GM19463 (cell line): Measurements from ENCODE around the gene PDIA6.
"Not testable (repeated sequence)": the region's sequence is repeated elsewhere in the genome, so short reads cannot be mapped to it uniquely, and the experiment has no call there.

Source experiments
- ATAC-seq: cut with Tn5 transposase; IDR thresholded peaks from one replicate; pipeline ENCODE4 v1.9.1; 2021; ENCODE audit warnings: mild to moderate bottlenecking, moderate library complexity; ENCODE audit not compliant: unreplicated experiment

PDIA6 gene

DNA sequence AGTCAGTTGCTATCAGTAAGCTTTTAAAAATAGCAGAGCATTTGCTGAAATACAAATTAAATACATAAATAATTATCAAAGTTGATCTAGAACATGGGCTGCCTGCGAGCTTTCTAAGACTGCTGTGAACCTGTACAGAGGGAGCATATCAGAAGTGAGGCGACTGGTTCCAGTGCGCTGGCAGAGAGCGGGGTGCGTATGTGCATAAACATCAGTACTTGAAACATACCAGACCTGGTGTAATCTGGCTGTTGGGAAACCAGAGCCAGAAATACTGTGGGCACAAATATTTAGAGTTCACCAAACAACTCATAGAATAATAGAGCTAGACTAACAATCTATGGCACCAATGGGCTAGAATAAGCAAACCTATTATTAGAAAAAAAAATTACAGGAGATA is 27.3 kb downstream of the PDIA6 start:
- no peak for ATAC-seq

GRCh38 chr2:10784719-10785118 is 27.9 kb downstream of the PDIA6 start:
- ATAC-seq = no peak

DNA sequence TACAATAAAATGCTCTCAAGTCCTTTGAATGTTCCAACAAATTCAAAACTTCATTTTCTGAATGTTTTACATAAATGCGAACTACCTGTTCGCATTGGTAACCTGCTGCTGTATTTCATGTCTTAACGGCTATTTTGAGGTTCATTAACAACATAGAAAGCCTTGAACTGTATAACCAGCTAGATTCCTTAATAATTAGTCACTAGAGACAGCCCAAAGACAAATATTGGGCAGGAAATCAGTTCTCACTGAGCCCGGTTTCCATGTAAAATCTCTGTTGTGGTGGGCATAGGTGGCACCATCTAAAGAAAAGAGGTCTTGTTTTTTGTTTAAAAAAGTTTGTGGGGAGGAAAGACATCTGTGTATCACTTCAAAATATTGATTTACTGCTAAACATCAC is 29.2 kb downstream of the PDIA6 start:
- no peak for ATAC-seq

- ATAC-seq = no peak
Measured at GRCh38 chr2:10781746-10782145, 30.8 kb downstream of the PDIA6 start.

- not testable (repeated sequence) for ATAC-seq
Measured at GRCh38 chr2:10780821-10781220, 31.8 kb downstream of the PDIA6 start.

DNA sequence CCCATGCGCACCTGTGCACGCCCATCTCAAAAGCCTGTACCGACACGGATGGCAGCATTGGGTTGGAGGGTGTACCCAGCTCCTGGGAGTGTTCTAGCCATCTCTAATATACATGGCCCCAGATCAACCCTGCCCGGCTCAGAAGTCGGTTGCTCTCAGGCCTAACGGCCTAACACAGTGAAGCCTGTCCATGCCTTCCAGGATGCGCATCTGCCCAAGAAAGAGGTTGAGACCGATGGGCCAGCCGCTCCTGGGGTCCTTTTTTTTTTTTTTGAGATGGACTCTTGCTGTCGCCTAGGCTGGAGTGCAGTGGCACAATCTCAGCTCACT is 32.1 kb downstream of the PDIA6 start:
- no peak for ATAC-seq

DNA sequence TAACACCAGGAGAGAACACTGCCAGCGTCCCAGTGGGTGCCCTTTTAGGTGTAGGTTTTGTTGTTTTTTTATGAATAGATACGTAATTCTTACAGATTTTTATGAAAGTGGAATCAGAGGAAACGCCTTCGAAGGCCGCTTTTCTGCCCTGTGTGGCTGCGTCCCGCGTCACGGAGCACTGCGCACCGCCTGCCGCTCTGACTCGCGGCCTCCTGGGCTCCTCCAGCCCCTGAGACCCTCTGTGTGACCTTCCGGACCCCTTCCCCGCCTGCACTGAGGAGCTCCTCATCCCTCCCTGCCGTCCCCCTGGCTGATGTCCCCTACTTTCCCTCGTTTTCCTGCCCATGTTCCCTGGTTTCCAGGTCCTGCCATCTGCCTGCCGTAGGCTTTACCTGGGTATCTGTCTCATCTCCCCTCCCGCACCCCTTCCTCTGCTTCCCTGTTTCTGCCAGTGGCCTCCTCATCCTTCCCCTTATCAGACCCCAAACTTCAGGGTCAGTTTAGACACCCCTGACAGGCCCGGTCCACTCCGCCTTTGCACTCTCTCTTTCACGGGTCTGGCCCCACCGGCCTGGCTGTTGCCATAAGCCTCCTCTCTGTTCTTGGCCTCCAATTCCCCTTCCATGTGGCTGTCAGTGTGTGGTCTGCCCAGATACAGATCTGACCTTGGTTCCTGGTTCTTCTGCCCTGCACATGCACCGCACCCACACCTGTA is 32.7 kb downstream of the PDIA6 start:
- no peak for ATAC-seq

DNA sequence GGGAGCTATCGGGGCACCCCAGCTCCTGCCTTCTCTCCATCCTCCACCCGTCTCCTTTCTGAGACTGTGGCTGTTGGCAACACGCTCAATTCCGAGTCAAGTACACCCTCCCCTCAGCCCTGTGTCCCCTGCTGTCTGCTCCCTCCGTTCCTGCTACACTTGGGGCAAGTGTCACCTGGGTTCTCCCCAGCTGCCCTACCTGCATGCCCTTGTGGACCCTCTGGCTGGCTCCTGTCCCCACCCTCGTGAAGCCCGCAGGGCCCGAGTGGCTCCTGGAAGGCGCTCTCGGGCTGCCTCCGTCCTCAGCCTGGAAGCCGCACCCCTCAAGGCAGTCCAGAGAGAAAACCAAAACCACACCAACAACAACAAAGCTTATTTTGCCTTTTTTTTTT is 33.9 kb downstream of the PDIA6 start:
- ATAC-seq = no peak

DNA sequence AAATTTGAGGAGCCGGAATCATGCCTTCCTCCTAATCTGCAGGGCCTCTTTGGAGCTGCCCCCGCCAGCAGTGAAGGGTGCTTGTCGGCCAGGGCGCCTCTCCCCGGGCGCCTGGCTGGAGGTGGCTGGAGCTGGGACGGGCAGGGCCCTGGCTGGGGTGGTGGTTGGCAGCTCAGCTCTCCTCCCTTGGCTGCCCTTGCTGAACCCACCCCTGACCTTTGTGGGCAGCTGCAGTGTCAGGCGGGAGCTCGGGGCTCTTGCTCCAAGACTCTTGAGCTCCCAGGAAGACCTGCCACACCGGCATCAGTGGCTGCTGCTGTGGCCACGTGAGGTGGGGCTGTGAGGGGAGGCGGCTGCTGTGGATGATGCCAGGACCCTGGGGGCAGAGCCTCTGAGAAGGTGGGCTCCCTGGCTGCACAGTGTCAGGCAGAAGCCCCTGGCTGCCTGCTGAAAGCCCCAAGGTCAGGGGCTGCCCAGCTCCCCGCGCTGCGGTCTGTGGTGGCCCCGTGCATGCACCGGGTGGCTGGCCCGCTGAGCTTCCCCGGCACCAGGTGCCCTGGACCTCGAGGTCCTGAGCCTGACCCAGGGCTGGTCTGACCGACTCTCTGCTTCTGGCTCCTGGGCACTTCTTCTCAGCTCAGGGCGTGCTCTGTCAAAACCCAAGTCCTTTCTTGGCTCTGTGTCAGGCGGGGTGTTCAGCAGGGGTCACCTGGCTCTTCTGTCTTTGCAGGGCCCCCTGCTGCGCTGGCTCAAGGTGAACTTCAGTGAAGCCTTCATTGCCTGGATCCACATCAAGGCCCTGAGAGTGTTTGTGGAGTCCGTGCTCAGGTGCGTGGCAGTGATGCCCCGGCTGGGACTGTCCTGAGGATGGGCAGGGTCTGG is 34.5 kb downstream of the PDIA6 start:
- no peak for ATAC-seq

DNA sequence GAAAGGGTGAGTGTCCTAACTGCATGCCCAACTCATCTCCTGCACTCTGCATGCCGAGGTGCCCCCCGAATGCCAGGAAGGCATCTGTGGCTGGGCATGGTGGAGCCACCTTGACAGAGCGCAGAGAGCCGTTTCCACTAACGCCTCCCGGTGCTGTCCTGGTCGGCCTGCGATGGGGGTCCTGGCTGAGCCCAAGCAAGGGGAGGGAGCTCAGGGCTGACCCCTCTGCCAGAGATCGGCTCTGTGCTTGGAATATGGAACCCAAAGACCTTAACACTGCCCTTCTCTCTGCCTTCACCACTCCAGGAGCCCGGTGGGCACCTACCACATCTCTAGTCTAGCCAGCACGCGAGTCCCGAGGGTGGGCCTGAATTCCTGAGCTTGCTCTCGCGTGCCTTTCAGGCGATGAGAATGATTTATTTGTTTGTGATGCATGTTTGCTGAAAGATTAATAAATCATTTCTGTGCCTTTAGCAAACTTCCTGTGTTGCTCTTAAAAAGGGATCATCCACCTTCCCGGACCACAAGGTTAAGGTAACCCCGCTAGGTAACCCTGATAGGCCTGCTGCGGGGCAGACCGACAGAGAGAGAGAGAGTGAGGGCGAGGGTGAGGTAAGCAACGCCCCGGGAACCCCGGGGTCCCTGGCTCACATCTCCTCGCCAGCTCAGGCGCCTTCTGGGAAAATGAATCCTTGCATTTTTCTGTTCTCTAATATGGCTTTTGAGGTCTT is 35.3 kb downstream of the PDIA6 start:
- no peak for ATAC-seq

DNA sequence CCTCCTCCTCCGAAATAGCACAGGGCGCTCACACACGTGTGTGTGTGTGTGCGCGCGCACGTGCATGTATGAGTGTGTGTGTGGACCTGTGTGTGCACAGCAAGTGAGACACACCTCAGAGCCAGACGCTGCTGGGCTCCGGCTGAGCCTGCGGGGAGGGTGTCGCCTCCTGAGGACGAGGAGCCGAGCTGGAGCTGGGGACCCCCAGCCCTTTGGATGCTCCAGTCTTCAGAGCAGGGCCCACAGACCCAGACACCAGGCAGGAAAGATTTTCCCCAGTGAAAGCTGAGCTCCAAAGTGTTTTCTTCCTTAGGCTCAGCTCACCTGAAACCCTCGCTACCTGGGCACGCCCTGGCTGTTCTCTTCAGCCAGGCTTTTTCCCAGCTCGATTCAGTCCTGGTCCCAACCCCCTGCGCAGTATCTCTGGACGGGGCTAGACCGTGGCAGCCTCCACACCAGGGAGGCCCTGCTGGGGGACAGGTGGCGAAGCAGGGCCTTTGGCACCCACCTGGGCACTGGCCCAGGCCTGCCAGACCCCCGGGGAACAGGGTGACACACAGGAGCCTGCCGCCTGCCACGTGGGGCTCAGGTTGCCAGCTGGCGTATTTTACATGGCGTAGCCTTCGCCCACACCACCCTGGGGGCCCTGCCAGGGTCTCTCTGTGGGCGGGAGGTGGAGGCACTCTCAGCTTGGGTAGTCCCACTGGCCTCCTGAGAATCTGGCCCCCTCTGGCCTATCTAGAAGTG is 36.2 kb downstream of the PDIA6 start:
- no peak for ATAC-seq

- no peak for ATAC-seq
Measured at GRCh38 chr2:10775831-10776230, 36.8 kb downstream of the PDIA6 start.

GRCh38 chr2:10775021-10775780 is 37.4 kb downstream of the PDIA6 start:
- ATAC-seq = no peak

DNA sequence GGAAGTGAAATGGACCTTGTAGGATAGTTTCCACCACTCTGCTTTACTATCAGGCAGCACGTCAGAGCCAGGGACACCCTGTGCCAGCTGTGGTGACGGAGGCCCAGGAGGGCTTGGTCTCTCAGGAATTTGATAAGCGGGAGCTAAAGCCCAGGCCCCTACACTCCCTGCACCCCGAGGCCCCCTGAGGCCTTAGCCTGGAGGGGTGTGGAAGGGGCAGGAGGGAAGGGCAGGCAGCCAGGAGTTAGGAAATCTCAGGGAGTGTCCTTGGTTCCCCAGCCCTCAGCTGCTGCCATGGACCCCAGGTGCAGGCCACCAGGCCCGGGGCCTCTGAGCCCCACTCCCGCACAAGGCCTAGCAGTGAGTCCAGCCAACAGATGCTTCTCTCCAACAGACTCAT is 38.2 kb downstream of the PDIA6 start:
- no peak for ATAC-seq

- no peak for ATAC-seq
Measured at GRCh38 chr2:10773821-10774341, 38.7 kb downstream of the PDIA6 start.

- ATAC-seq = no peak
Measured at GRCh38 chr2:10772868-10773215, 39.7 kb downstream of the PDIA6 start.

GRCh38 chr2:10772201-10772867 is 40.3 kb downstream of the PDIA6 start:
- ATAC-seq = no peak

GRCh38 chr2:10771786-10772185 is 40.8 kb downstream of the PDIA6 start:
- ATAC-seq = no peak

- ATAC-seq = no peak
Measured at GRCh38 chr2:10770956-10771750, 41.4 kb downstream of the PDIA6 start.
